Heart left ventricle (tissue), 16 donors: ENCODE measurements around the gene ASPM. TPM values are rescaled to one million over a fixed set of nuclear protein-coding genes. Genes with fewer than 3 reads are reported as not detected.
A peak's percentile ranks its signal among the peaks of the same experiment; 100 is the strongest.

ENCODE experiments used
- ATAC-seq, 4 donors: fragments of 200-7000 bp; cut with Tn5 transposase; one replicate each; pipeline ENCODE4 v1.9.1; 2020 to 2022; ENCODE audit warnings: moderate library complexity in 4 of 4, mild to moderate bottlenecking in 3 of 4, moderate number of reproducible peaks in 1 of 4
- DNase-seq, 5 donors: peaks; one replicate each; pipeline ENCODE4 v3.0.0-alpha.2; 2020
- H3K27ac ChIP-seq, 12 donors: fragments of 200-600 bp; sonication (generic) in 4 of 12; one replicate each; pipeline versions ENCODE4 v1.5.0 to v1.8.0; 2016 to 2022; ENCODE audit warnings: mild to moderate bottlenecking in 2 of 12
- H3K27me3 ChIP-seq, 9 donors: fragments of 200-600 bp; sonication (generic) in 2 of 9; one replicate each; pipeline versions ENCODE4 v1.5.1 to v1.8.0; 2016 to 2022; ENCODE audit warnings: mild to moderate bottlenecking in 3 of 9
- H3K36me3 ChIP-seq, 9 donors: fragments of 200-600 bp; sonication (generic) in 2 of 9; one replicate each; pipeline versions ENCODE4 v1.5.0 to v1.8.0; 2018 to 2022; ENCODE audit warnings: mild to moderate bottlenecking in 2 of 9
- H3K4me1 ChIP-seq, 12 donors: fragments of 200-600 bp; sonication (generic) in 4 of 12; one replicate each; pipeline versions ENCODE4 v1.5.0 to v1.8.0; 2016 to 2022; ENCODE audit warnings: mild to moderate bottlenecking in 3 of 12
- H3K4me3 ChIP-seq, 12 donors: fragments of 200-600 bp; sonication (generic) in 4 of 12; one replicate each; pipeline versions ENCODE4 v1.5.0 to v1.8.0; 2017 to 2022; ENCODE audit warnings: mild to moderate bottlenecking in 9 of 12, moderate library complexity in 4 of 12
- H3K9me3 ChIP-seq, 12 donors: fragments of 200-600 bp; sonication (generic) in 4 of 12; one replicate each; pipeline versions ENCODE4 v1.5.0 to v1.8.0; 2016 to 2022; ENCODE audit warnings: mild to moderate bottlenecking in 1 of 12
- CTCF ChIP-seq, 12 donors: fragments of 200-600 bp; sonication (generic) in 4 of 12; IDR thresholded peaks; one replicate each; pipeline versions ENCODE4 v1.5.0 to v1.8.0; 2018 to 2022; ENCODE audit warnings: antibody characterized with exemption in 12 of 12, mild to moderate bottlenecking in 5 of 12
- POLR2A ChIP-seq, 2 donors: fragments of 450-650 bp; IDR thresholded peaks; one replicate each; pipeline ENCODE4 v1.6.1; 2017; ENCODE audit warnings: antibody characterized with exemption in 2 of 2, mild to moderate bottlenecking in 2 of 2, moderate library complexity in 2 of 2
- WGBS, 4 donors: extraction: QIAGEN DNeasy Blood & Tissue Kit in 2 of 4; methylation state at CpG; one replicate each; pipeline versions ENCODE4 v1.1.5 to v1.1.7; 2013 to 2018; 5-methylcytosine and 5-hydroxymethylcytosine counted together
- intact Hi-C, 10 donors: fragments of 100-400 bp; cut with DNase I; formaldehyde crosslinking; loops; one replicate each; pipeline versions ENCODE4 v1.11.1 to v1.14.2; 2022
- long read RNA-seq, 3 donors: library from polyadenylated mRNA; unstranded; transcript quantifications; one replicate each; pipeline ENCODE4 v2.0.0, GENCODE V29; 2020 to 2021
- polyA plus RNA-seq, 2 donors: library from polyadenylated mRNA; stranded (reverse); fragments of 200-250 nt; gene quantifications; one replicate each; pipeline ENCODE4 v1.2.3, GENCODE V29; 2013
- total RNA-seq, 9 donors: library from RNA; depleted of rRNA in 2 of 9; stranded (reverse); fragments of >200 nt in 2 of 9; fragmentation: NEBNext Ultra II Directional in 3 of 9; extraction: Animal tissue kit (Norgen Biotek cat#: 25700) in 3 of 9; gene quantifications; one replicate each; pipeline versions ENCODE4 v1.1.0 to v1.2.4, GENCODE V29; 2016 to 2023
- donor health status: ischemic (EF 13 %, LVEDD 7.1; RV severe dilation, severe dysfunction).
- donor health status: healthy with polysubstance abuse.
- donor health status: DM: no; HTN: yes; CAD: no.
- donor health status: DM: no; HTN: no; CAD: no.
- donor health status: ischemic (EF 25% LVEDD 6.9; RV normal size, moderate dysfunction).
- donor health status: ischemic (EF 25% LVEDD 5.7; RV mildly dilated, moderate dysfunction).
- donor health status: healthy.
- donor health status: DM: yes; HTN: yes; CAD: no.
- donor health status: ischemic (EF 35%, LVEDD 5.7; RV mildly dilated, moderate dysfunction).
- donor health status: nonischemic (EF 11% LVEDD 7.7; RV severe dilation, severe dysfunction).
- donor health status: DM: yes; HTN: yes; CAD: no.
- donor health status: PGD.
- donor health status: ischemic (EF 29% LVEDD 5.4; RV normal size, mild dysfunction).
- donor health status: nonischemic (EF 23%, LVEDD 6.1; RV moderate dilation, normal function).

Gene ASPM
- 1 to 10 TPM in 1 of 9 donors, under 1 TPM in 8; 0.19 to 5.9 (median 0.46) TPM for total RNA-seq
- polyA plus RNA-seq: under 1 TPM; 0.08 TPM
- long read RNA-seq, donor 1: 0 reads
- long read RNA-seq, donor 2: 0 reads
- long read RNA-seq, donor 3: 0 reads

GRCh38 chr1:197146101-197147095, at the start of gene ASPM:
TSS of gene ASPM (minus strand) at chr1:197146669. CDS start at chr1:197146437, 232 bp downstream.
- Histone ChIP-seq H3K27me3 (peaks cover 0 to 11% (median 0%) of the 10 kb centered on the region in 9 donors), H3K9me3 (no peaks in the 10 kb centered on the region), H3K4me3 (peak within 1 kb of the TSS; percentile 49 to 83 (median 66)), H3K36me3 (no peaks in the 10 kb centered on the region), H3K4me1 (peaks cover 0 to 20% (median 5%) of the 10 kb centered on the region in 12 donors), H3K27ac (peak within 1 kb of the TSS in 1 of 12 donors; percentile 61)
- DNase-seq (peak; percentile 94 to 96 (median 96)), ATAC-seq (peak; percentile 99 to 100 (median 100))
- intact Hi-C loops: loop anchor here in 1 of 10 donors (5.0 kb wide), 1 partner anchor 404 kb away; no protein-coding TSS in a partner anchor
- TF ChIP-seq POLR2A (IDR thresholded peaks at IDR 0.05) (no peak), CTCF (IDR thresholded peaks at IDR 0.05) (no peak)
- 0 to 1% (median 0%) methylated on average over 63 to 67 of the region's 67 CpGs for WGBS, 4 donors

GRCh38 chr1:197195100-197195499, 48.6 kb upstream of the ASPM start:
- no peaks in the 10 kb centered on the region for H3K9me3 ChIP-seq
- no peak overlapping the region for H3K27ac ChIP-seq
- no peak overlapping the region for H3K4me3 ChIP-seq
- peaks cover 0 to 22% (median 17%) of the 10 kb centered on the region in 9 donors for H3K36me3 ChIP-seq
- H3K27me3 ChIP-seq: no peaks in the 10 kb centered on the region
- no peak for DNase-seq
- TF ChIP-seq CTCF (IDR thresholded peaks at IDR 0.05): no peak
- no peak for TF ChIP-seq POLR2A (IDR thresholded peaks at IDR 0.05)
- intact Hi-C loops: no loop called here
- ATAC-seq: no peak
- peaks cover 0 to 43% (median 26%) of the 10 kb centered on the region in 12 donors for H3K4me1 ChIP-seq

GRCh38 chr1:197184190-197184589, 37.7 kb upstream of the ASPM start:
- DNase-seq: no peak
- H3K27me3 ChIP-seq: no peaks in the 10 kb centered on the region
- no peak overlapping the region for H3K27ac ChIP-seq
- intact Hi-C loops: loop anchor here in 7 of 10 donors (5.0 to 10.0 kb wide), 3 partner anchors 171 to 341 kb away; no protein-coding TSS in a partner anchor
- H3K4me1 ChIP-seq: peaks cover 0 to 10% (median 0%) of the 10 kb centered on the region in 12 donors
- no peak for ATAC-seq
- no peak overlapping the region for H3K4me3 ChIP-seq
- WGBS, 4 donors: 94 to 100% (median 98%) methylated on average over 1 of the region's 1 CpG
- no peaks in the 10 kb centered on the region for H3K9me3 ChIP-seq
- TF ChIP-seq CTCF (IDR thresholded peaks at IDR 0.05) (no peak), POLR2A (IDR thresholded peaks at IDR 0.05) (no peak)
- peaks cover 0 to 99% (median 83%) of the 10 kb centered on the region in 9 donors for H3K36me3 ChIP-seq
